Keratinocyte (primary cell): Measurements from ENCODE around the gene FOXK2. TPM values are rescaled to one million over a fixed set of nuclear protein-coding genes. Genes with fewer than 3 reads are reported as not detected.
A peak's percentile ranks its signal among the peaks of the same experiment; 100 is the strongest.

Experiments used
- DNase-seq: peaks from one replicate; pipeline ENCODE4 v3.0.0-alpha.2; 2011; ENCODE audit warnings: low read depth, missing footprints, low spot score
- FAIRE-seq: peaks from 2 replicates; lab custom pipeline; 2011; peaks lifted over from hg19 to GRCh38; lab: Jason Lieb, UNC
- H2AFZ ChIP-seq: 2 replicates; pipeline ENCODE4 v1.6.0; 2012; ENCODE audit warnings: low read length, control low read depth, inconsistent platforms; ENCODE audit not compliant: control insufficient read depth
- H3K27ac ChIP-seq: 2 replicates; pipeline ENCODE4 v1.5.1; 2011; ENCODE audit warnings: low read length; ENCODE audit not compliant: control insufficient read depth, insufficient read depth
- H3K27me3 ChIP-seq: 3 replicates; pipeline ENCODE4 v1.6.0; 2011; ENCODE audit warnings: low read length; ENCODE audit not compliant: control insufficient read depth, insufficient read depth; ENCODE audit errors: extremely low read depth
- H3K36me3 ChIP-seq, 2 experiments: 2 replicates in 1 of 2; 3 replicates in 1 of 2; pipeline ENCODE4 v1.5.1; 2011; ENCODE audit warnings: low read length in 2 of 2, mild to moderate bottlenecking in 1 of 2; ENCODE audit not compliant: control insufficient read depth in 2 of 2, insufficient read depth in 2 of 2; ENCODE audit errors: extremely low read depth in 1 of 2
- H3K4me1 ChIP-seq: 3 replicates; pipeline ENCODE4 v1.5.1; 2011; ENCODE audit warnings: low read length; ENCODE audit not compliant: control insufficient read depth, insufficient read depth; ENCODE audit errors: extremely low read depth
- H3K4me2 ChIP-seq: 3 replicates; pipeline ENCODE4 v1.6.0; 2011; ENCODE audit warnings: low read depth, low read length; ENCODE audit not compliant: control insufficient read depth, insufficient read depth; ENCODE audit errors: extremely low read depth
- H3K4me3 ChIP-seq, 3 experiments: fragments of 200-600 bp in 1 of 3; sonication (generic) in 1 of 3; 2 replicates in 2 of 3; 3 replicates in 1 of 3; pipeline ENCODE4 v1.5.1; 2011 to 2016; ENCODE audit warnings: low read length in 3 of 3, mild to moderate bottlenecking in 3 of 3, control low read depth in 2 of 3, inconsistent platforms in 1 of 3, low read depth in 1 of 3, mixed read lengths in 1 of 3, mixed run types in 1 of 3, moderate library complexity in 1 of 3; ENCODE audit not compliant: control insufficient read depth in 2 of 3, insufficient read depth in 2 of 3; ENCODE audit errors: extremely low read depth in 1 of 3
- H3K79me2 ChIP-seq: 2 replicates; pipeline ENCODE4 v1.6.0; 2012; ENCODE audit warnings: low read length; ENCODE audit not compliant: control insufficient read depth, insufficient read depth
- H3K9ac ChIP-seq: 3 replicates; pipeline ENCODE4 v1.6.0; 2011; ENCODE audit warnings: low read length; ENCODE audit not compliant: control insufficient read depth, insufficient read depth; ENCODE audit errors: extremely low read depth
- H3K9me1 ChIP-seq: 3 replicates; pipeline ENCODE4 v1.6.0; 2011; ENCODE audit warnings: low read length; ENCODE audit not compliant: control insufficient read depth, insufficient read depth; ENCODE audit errors: extremely low read depth
- H3K9me3 ChIP-seq: 2 replicates; pipeline ENCODE4 v1.5.1; 2012; ENCODE audit warnings: low read depth, low read length; ENCODE audit not compliant: control insufficient read depth
- H4K20me1 ChIP-seq: 3 replicates; pipeline ENCODE4 v1.6.0; 2011; ENCODE audit warnings: low read length; ENCODE audit not compliant: control insufficient read depth, insufficient read depth; ENCODE audit errors: extremely low read depth
- CTCF ChIP-seq, 3 experiments: IDR thresholded peaks in 1 of 3; conservative IDR thresholded peaks in 1 of 3; optimal IDR thresholded peaks in 1 of 3; 2 replicates in 2 of 3; 3 replicates in 1 of 3; pipeline versions ENCODE3 to v1.5.1; 2011; ENCODE audit warnings: low read length in 3 of 3, mild to moderate bottlenecking in 3 of 3, moderate library complexity in 2 of 3, control low read depth in 1 of 3, inconsistent platforms in 1 of 3; ENCODE audit not compliant: insufficient read depth in 2 of 3; ENCODE audit errors: extremely low read depth in 1 of 3
- EZH2 ChIP-seq: IDR thresholded peaks from one replicate; pipeline ENCODE4 v1.6.1; 2012; ENCODE audit warnings: inconsistent platforms, mild to moderate bottlenecking, low read length, moderate library complexity
- dilution Hi-C: fragments of 300-500 bp; cut with MboI; formaldehyde crosslinking; loops from one replicate; pipeline ENCODE4 v1.7.0; 2020; ENCODE audit warnings: low sequenced_read_pairs; ENCODE audit not compliant: extremely low pct_ligation_motif_present
- polyA plus RNA-seq, 5 experiments: library from polyadenylated mRNA; depleted of rRNA in 3 of 5; stranded (reverse) in 3 of 5; stranded (forward) in 1 of 5; unstranded in 1 of 5; fragments of >200 nt; gene quantifications; 1 replicate in 1 of 5; 2 replicates in 3 of 5; 3 replicates in 1 of 5; pipeline versions ENCODE4 v1.2.1 to v1.2.3, GENCODE V29; 2011 to 2012; ENCODE audit warnings: missing spikeins in 2 of 5, low read depth in 1 of 5, low replicate concordance in 1 of 5

The FOXK2 gene
- polyA plus RNA-seq, 1 donor (not counting 4 experiments of a cell fraction or from before 2014, with no cell fraction given): 43.9 TPM

GRCh38 chr17:82502207-82502606, 17.3 kb upstream of the FOXK2 start:
- Histone ChIP-seq H3K36me3 (no peaks in the 10 kb centered on the region), H3K9me1 (no peaks in the 10 kb centered on the region), H3K79me2 (no peaks in the 10 kb centered on the region), H3K27me3 (no peaks in the 10 kb centered on the region), H3K9ac (no peak overlapping the region), H4K20me1 (no peaks in the 10 kb centered on the region), H2AFZ (no peak overlapping the region), H3K4me2 (peak overlapping the region; percentile 47), H3K27ac (no peak overlapping the region), H3K4me3 (no peak overlapping the region), H3K9me3 (no peaks in the 10 kb centered on the region), H3K4me1 (peaks cover 12% of the 10 kb centered on the region)
- peak; percentile 90 for FAIRE-seq
- DNase-seq: no peak
- dilution Hi-C loops: no loop called here
- TF ChIP-seq CTCF (optimal IDR thresholded peaks at IDR 0.05 in 1 of 3, IDR thresholded peaks at IDR 0.05 in 1 of 3, conservative IDR thresholded peaks at IDR 0.05 in 1 of 3; ENCODE audit: extremely low read depth in 1 of 3, insufficient read depth in 2 of 3, low read length in 3 of 3) (no peak), EZH2 (no peak)

- Histone ChIP-seq H3K79me2 (no peaks in the 10 kb centered on the region), H3K9me1 (no peaks in the 10 kb centered on the region), H3K9ac (no peak overlapping the region), H3K27me3 (no peaks in the 10 kb centered on the region), H3K4me1 (peaks cover 5% of the 10 kb centered on the region), H3K27ac (no peak overlapping the region), H2AFZ (no peak overlapping the region), H3K4me2 (no peak overlapping the region), H3K4me3 (no peak overlapping the region), H3K9me3 (no peaks in the 10 kb centered on the region), H4K20me1 (no peaks in the 10 kb centered on the region), H3K36me3 (no peaks in the 10 kb centered on the region)
- dilution Hi-C loops: no loop called here
- no peak for DNase-seq
- FAIRE-seq: no peak
- no peak for TF ChIP-seq EZH2
- TF ChIP-seq CTCF (optimal IDR thresholded peaks at IDR 0.05 in 1 of 3, IDR thresholded peaks at IDR 0.05 in 1 of 3, conservative IDR thresholded peaks at IDR 0.05 in 1 of 3; ENCODE audit: extremely low read depth in 1 of 3, insufficient read depth in 2 of 3, low read length in 3 of 3): no peak
These were observed 16.3 kb upstream of the FOXK2 start for GRCh38 chr17:82503094-82503727.
